ENCODE data around the gene GPX7.

GPX7 gene

DNA sequence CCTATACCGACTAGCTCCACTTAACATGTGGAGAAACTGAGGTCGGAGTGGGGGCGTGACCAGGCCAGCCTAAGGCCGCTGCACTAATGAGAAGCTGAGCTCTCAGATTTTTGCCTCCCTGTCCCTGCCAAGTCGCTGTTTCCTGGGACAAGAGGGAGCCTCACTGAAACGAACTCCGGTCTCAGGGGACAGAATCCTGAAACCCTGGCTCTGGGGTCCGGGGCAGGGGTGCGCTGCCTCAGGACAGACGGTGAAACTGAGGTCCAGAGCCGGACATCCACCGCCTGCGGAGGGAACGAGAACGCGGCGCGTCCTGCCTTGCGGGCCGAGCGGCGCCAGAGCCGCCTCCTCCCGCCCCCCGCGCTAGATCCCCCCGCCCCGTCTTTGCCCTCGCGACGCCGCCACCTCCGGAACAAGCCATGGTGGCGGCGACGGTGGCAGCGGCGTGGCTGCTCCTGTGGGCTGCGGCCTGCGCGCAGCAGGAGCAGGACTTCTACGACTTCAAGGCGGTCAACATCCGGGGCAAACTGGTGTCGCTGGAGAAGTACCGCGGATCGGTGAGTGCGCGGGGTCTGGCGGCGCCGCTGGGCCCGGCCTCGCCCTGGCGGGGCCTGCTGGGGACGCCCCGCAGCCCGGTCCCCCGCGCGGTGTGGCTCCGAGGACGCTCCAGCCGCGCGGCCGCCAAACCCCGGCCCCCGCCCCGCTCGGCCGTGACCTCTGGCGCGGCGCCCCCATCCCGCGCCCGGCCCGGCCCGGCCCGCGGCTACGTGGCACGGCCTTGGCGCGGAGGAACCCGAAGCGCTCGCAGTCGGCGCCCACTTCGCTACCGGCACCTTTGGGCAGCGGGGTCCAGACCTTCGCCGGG lies at the start of gene GPX7:
Gene GPX7, plus strand, starts transcription at position 381 of the 865 bp plus-strand sequence. Its CDS starts 39 bp downstream, at position 420.
- no peaks in the 10 kb centered on the region for H3K9me3 ChIP-seq (ENCODE audit: control insufficient read depth in 1 of 2, low read length in 2 of 2)
- H3K27me3 ChIP-seq (ENCODE audit: control insufficient read depth in 1 of 2, insufficient read depth in 2 of 2, low read length in 2 of 2): no peaks in the 10 kb centered on the region
- peak within 1 kb of the TSS; percentile 65 to 68 for H3K4me3 ChIP-seq (ENCODE audit: low read depth in 1 of 2, low read length in 2 of 2)
- H3K27ac ChIP-seq (ENCODE audit: low read depth, low read length): no peak within 1 kb of the TSS
- peaks cover 0 to 24% of the 10 kb centered on the region in 2 donors for H3K4me1 ChIP-seq (ENCODE audit: control insufficient read depth in 1 of 2, insufficient read depth in 2 of 2, low read length in 2 of 2)
- peaks cover 0 to 9% of the 10 kb centered on the region in 2 donors for H3K36me3 ChIP-seq (ENCODE audit: control insufficient read depth in 1 of 2, insufficient read depth in 2 of 2, low read length in 2 of 2)
- peak within 1 kb of the TSS; percentile 50 to 63 for H3K9ac ChIP-seq (ENCODE audit: low read depth in 1 of 2, low read length in 2 of 2)

DNA sequence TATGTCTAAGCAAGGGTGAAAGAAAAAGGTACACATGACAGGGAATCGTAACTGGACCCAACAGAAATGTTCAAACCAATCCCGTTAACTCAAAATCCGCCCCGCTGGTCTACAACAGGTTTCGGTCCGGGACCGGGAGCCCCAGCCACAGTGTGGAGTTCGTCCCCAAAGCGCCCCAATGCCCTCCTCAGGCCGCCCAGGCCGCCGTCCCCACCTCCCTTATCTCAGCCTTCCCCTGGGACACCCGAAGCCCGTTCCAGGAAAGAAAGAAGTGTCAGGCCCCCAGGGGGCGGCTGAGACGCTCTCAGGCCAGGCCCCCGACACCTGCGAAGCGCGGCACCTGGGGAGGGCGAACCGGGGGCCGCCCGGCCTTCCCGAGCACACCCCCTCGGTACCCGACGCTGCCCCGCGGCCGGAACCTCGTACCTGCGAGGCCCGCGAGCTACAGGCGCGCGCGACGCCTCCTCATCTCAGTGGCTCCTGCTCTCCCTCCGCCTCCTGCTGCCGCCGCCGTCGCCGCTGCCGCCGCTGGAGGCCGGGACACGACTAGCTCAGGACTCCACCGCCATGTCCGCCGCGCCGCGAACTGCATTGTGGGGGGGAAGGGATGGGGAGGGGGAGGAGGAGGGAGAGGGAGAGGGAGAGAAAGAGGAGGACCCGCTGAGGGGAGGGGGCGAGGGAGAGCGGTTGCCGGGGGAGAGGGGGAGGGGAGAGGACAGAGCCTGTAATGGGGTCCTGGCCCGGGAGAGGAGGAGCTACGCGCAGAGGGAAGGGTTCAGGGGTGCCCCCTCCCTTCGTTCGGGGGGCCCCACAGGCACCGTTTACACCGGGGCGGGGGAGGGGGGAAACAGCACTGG lies 49.4 kb upstream of the GPX7 start, which contains the start of gene TUT4:
Gene TUT4, minus strand, starts transcription at position 588 of the 857 bp plus-strand sequence. CDS start 26,812 bp downstream, outside the sequence.
- Histone ChIP-seq H3K4me1 (ENCODE audit: control insufficient read depth in 1 of 2, insufficient read depth in 2 of 2, low read length in 2 of 2) (peaks cover 6 to 20% of the 10 kb centered on the region in 2 donors), H3K27me3 (ENCODE audit: control insufficient read depth in 1 of 2, insufficient read depth in 2 of 2, low read length in 2 of 2) (no peaks in the 10 kb centered on the region), H3K9me3 (ENCODE audit: control insufficient read depth in 1 of 2, low read length in 2 of 2) (no peaks in the 10 kb centered on the region), H3K27ac (ENCODE audit: low read depth, low read length) (peak within 1 kb of the TSS; percentile 61), H3K9ac (ENCODE audit: low read depth in 1 of 2, low read length in 2 of 2) (peak within 1 kb of the TSS; percentile 80 to 86), H3K36me3 (ENCODE audit: control insufficient read depth in 1 of 2, insufficient read depth in 2 of 2, low read length in 2 of 2) (no peaks in the 10 kb centered on the region), H3K4me3 (ENCODE audit: low read depth in 1 of 2, low read length in 2 of 2) (peak within 1 kb of the TSS; percentile 75 to 84)

DNA sequence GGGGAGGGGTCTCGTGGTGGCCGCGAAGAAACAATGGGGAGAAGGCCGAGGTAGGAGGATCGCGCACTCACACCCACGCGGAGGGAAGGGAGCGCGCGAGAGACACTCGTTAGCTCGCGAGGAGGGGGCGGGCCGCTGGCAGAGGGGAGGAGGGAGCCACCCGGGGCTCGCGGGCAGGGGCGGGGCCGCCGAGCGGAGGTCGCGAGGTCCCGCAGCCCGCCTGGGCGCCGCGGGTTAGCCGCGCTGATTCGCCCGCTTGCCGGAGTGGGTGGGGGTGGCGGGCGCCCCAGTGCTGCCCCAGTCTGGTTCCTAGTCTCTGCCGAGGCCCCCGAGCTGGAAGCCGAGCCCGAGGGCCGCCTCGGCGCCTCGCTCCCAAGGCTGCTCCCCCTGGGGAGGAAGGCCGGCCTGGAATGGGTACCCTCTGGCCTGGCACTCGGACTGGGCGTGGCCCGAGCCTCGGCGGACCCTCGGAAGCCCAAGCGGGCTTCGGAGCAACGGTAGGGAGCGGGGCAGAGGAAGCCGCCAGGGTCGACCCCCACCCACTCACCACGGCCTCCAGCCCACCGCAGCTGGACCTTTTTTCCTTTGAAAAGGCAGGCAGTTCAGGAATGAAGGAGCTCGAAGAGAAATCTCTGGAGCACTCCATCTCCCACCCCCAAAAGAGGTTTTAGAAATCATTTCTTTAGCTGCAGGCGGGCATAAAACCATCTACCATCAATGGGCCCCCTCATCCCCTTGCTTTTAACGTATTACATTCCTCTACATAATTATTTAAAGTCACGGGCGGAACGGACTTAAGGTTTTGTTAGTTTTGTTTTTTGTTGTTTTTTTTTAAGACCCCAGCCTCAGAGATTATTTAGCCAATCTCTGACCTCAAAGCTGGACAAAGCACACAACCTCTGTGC lies 48.6 kb upstream of the GPX7 start:
- no peaks in the 10 kb centered on the region for H3K27me3 ChIP-seq (ENCODE audit: control insufficient read depth in 1 of 2, insufficient read depth in 2 of 2, low read length in 2 of 2)
- H3K27ac ChIP-seq (ENCODE audit: low read depth, low read length): peak overlapping the region; percentile 61
- peak overlapping the region; percentile 80 to 86 for H3K9ac ChIP-seq (ENCODE audit: low read depth in 1 of 2, low read length in 2 of 2)

DNA sequence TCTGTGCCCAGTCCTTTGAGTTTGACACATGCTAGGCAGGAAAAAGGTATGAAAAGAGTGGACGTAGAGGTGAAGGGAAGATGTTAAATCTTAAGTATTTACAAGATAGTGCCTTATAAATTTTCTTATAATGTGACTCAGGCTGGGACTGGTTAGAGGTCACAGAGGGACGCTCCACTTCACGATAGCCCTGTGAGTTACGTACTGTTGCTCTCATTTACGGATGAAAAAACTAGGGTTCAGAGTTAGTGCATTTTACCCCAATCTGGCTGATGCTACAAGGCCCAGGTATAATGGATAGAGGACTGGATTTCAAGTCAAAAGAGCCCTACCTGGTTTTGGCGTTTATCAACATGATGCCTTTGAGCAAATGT lies 47.9 kb upstream of the GPX7 start:
- H3K9ac ChIP-seq (ENCODE audit: low read depth in 1 of 2, low read length in 2 of 2): peak overlapping the region in 1 of 2 donors; percentile 86
- no peak overlapping the region for H3K27ac ChIP-seq (ENCODE audit: low read depth, low read length)
- no peaks in the 10 kb centered on the region for H3K27me3 ChIP-seq (ENCODE audit: control insufficient read depth in 1 of 2, insufficient read depth in 2 of 2, low read length in 2 of 2)
- H3K4me3 ChIP-seq (ENCODE audit: low read depth in 1 of 2, low read length in 2 of 2): no peak overlapping the region
- H3K4me1 ChIP-seq (ENCODE audit: control insufficient read depth in 1 of 2, insufficient read depth in 2 of 2, low read length in 2 of 2): peaks cover 6 to 20% of the 10 kb centered on the region in 2 donors
- H3K9me3 ChIP-seq (ENCODE audit: control insufficient read depth in 1 of 2, low read length in 2 of 2): no peaks in the 10 kb centered on the region
- H3K36me3 ChIP-seq (ENCODE audit: control insufficient read depth in 1 of 2, insufficient read depth in 2 of 2, low read length in 2 of 2): no peaks in the 10 kb centered on the region

More for the DNA sequence above, 48.6 kb upstream of the GPX7 start:
- Histone ChIP-seq H3K9me3 (ENCODE audit: control insufficient read depth in 1 of 2, low read length in 2 of 2) (no peaks in the 10 kb centered on the region), H3K36me3 (ENCODE audit: control insufficient read depth in 1 of 2, insufficient read depth in 2 of 2, low read length in 2 of 2) (no peaks in the 10 kb centered on the region), H3K4me3 (ENCODE audit: low read depth in 1 of 2, low read length in 2 of 2) (peak overlapping the region; percentile 75 to 84), H3K4me1 (ENCODE audit: control insufficient read depth in 1 of 2, insufficient read depth in 2 of 2, low read length in 2 of 2) (peaks cover 6 to 20% of the 10 kb centered on the region in 2 donors)

DNA sequence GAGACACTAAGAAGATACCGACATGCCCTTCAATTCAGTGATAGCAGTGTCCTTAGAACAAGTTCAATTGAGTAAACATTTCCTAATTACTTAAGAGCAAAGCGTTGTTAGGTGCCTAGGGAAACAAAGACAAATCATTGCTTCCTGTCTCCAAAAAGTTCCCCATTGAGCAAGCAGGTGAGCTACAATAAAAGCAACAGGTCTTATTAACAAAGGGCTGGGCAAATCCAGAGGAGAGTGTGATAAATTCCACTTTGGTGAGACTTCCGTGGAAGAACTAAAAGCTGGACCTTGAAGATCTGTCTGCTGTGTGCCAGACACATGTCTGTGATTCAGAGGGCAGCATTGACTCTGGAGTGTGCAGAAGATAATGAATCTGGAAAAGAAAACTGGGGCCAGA lies 47.4 kb upstream of the GPX7 start:
- no peak overlapping the region for H3K27ac ChIP-seq (ENCODE audit: low read depth, low read length)

DNA sequence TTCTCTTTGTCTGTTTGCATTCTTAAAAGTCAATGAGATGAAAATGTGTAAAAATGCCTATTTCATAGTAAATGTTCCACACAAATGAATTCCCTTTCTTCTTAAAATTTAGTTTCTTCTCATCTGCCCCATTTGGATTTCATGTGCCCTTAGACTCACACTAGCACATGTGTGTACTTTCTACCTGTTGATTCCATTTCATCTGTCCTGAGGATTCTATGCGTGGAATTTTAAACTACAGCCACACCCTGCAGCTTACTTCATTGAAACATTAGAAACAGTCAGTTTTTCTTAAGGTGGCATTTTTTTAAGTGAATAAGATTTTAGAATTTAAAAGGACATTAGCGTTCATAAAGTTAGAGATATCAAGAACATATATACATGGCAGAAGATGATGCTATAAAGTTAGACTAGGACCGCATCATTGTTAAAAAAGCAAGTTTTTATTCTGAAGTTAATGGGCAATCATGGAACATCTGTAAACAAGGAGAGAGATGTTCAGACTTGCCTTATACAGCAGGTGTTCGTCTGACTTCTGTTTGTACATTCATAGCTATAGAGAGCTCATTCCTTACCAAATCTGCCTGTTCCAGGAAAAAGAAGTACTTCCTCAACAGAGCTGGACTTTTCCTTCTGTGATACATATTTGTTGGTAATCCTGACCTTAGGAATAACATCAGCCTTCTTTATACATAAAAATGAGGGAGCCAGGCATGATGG lies 45.4 kb upstream of the GPX7 start:
- peaks cover 3 to 10% of the 10 kb centered on the region in 2 donors for H3K4me1 ChIP-seq (ENCODE audit: control insufficient read depth in 1 of 2, insufficient read depth in 2 of 2, low read length in 2 of 2)

More for the DNA sequence above, 47.4 kb upstream of the GPX7 start:
- no peak overlapping the region for H3K4me3 ChIP-seq (ENCODE audit: low read depth in 1 of 2, low read length in 2 of 2)
- no peak overlapping the region for H3K9ac ChIP-seq (ENCODE audit: low read depth in 1 of 2, low read length in 2 of 2)
- H3K36me3 ChIP-seq (ENCODE audit: control insufficient read depth in 1 of 2, insufficient read depth in 2 of 2, low read length in 2 of 2): no peaks in the 10 kb centered on the region
- H3K9me3 ChIP-seq (ENCODE audit: control insufficient read depth in 1 of 2, low read length in 2 of 2): no peaks in the 10 kb centered on the region
- no peaks in the 10 kb centered on the region for H3K27me3 ChIP-seq (ENCODE audit: control insufficient read depth in 1 of 2, insufficient read depth in 2 of 2, low read length in 2 of 2)
- H3K4me1 ChIP-seq (ENCODE audit: control insufficient read depth in 1 of 2, insufficient read depth in 2 of 2, low read length in 2 of 2): peaks cover 6 to 20% of the 10 kb centered on the region in 2 donors

DNA sequence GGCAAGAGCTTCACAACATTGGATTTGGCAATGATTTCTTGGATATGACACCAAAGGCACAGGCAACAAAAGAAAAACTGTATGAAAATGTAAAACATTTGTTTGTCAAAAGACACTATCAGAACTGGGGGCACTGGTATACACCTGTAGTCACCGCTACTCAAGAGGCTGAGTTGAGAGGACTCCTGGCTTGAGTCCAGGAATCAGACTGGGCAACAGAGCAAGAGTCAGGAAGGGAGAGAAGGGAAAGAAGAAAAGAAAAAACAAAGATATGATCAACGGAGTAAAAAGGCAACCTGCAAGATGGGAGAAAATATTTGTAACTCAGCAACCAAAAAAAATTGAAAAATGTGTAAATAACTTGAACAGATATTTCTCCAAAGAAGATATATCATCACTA lies 43.2 kb upstream of the GPX7 start:
- Histone ChIP-seq H3K9me3 (ENCODE audit: control insufficient read depth in 1 of 2, low read length in 2 of 2) (no peaks in the 10 kb centered on the region), H3K27me3 (ENCODE audit: control insufficient read depth in 1 of 2, insufficient read depth in 2 of 2, low read length in 2 of 2) (no peaks in the 10 kb centered on the region), H3K4me3 (ENCODE audit: low read depth in 1 of 2, low read length in 2 of 2) (no peak overlapping the region), H3K36me3 (ENCODE audit: control insufficient read depth in 1 of 2, insufficient read depth in 2 of 2, low read length in 2 of 2) (no peaks in the 10 kb centered on the region), H3K9ac (ENCODE audit: low read depth in 1 of 2, low read length in 2 of 2) (no peak overlapping the region), H3K4me1 (ENCODE audit: control insufficient read depth in 1 of 2, insufficient read depth in 2 of 2, low read length in 2 of 2) (peaks cover 0 to 7% of the 10 kb centered on the region in 2 donors), H3K27ac (ENCODE audit: low read depth, low read length) (no peak overlapping the region)

More for the DNA sequence above, 45.4 kb upstream of the GPX7 start:
- no peak overlapping the region for H3K4me3 ChIP-seq (ENCODE audit: low read depth in 1 of 2, low read length in 2 of 2)
- H3K9me3 ChIP-seq (ENCODE audit: control insufficient read depth in 1 of 2, low read length in 2 of 2): no peaks in the 10 kb centered on the region
- H3K27me3 ChIP-seq (ENCODE audit: control insufficient read depth in 1 of 2, insufficient read depth in 2 of 2, low read length in 2 of 2): no peaks in the 10 kb centered on the region
- no peak overlapping the region for H3K27ac ChIP-seq (ENCODE audit: low read depth, low read length)
- no peaks in the 10 kb centered on the region for H3K36me3 ChIP-seq (ENCODE audit: control insufficient read depth in 1 of 2, insufficient read depth in 2 of 2, low read length in 2 of 2)
- H3K9ac ChIP-seq (ENCODE audit: low read depth in 1 of 2, low read length in 2 of 2): no peak overlapping the region

DNA sequence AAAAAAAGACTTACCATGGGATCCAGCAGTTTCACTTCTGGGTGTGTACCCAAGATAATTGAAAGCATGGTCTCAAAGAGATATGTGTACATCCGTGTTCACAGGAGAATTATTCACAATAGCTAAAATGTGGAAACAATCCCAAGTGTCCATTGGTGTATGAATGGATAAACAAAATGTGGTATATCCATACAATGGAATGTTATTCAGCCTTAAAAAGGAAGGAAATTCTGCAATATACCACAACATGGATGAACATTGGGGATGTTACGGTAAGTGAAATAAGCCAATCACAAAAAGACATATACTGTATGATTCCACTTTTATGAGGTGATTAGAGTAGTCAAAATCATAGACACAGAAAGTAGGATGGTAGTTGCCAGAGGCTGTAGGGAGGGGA lies 42.3 kb upstream of the GPX7 start:
- no peaks in the 10 kb centered on the region for H3K36me3 ChIP-seq (ENCODE audit: control insufficient read depth in 1 of 2, insufficient read depth in 2 of 2, low read length in 2 of 2)
- no peak overlapping the region for H3K4me3 ChIP-seq (ENCODE audit: low read depth in 1 of 2, low read length in 2 of 2)
- no peak overlapping the region for H3K27ac ChIP-seq (ENCODE audit: low read depth, low read length)
- H3K27me3 ChIP-seq (ENCODE audit: control insufficient read depth in 1 of 2, insufficient read depth in 2 of 2, low read length in 2 of 2): no peaks in the 10 kb centered on the region
- H3K4me1 ChIP-seq (ENCODE audit: control insufficient read depth in 1 of 2, insufficient read depth in 2 of 2, low read length in 2 of 2): no peaks in the 10 kb centered on the region
- no peak overlapping the region for H3K9ac ChIP-seq (ENCODE audit: low read depth in 1 of 2, low read length in 2 of 2)
- no peaks in the 10 kb centered on the region for H3K9me3 ChIP-seq (ENCODE audit: control insufficient read depth in 1 of 2, low read length in 2 of 2)

DNA sequence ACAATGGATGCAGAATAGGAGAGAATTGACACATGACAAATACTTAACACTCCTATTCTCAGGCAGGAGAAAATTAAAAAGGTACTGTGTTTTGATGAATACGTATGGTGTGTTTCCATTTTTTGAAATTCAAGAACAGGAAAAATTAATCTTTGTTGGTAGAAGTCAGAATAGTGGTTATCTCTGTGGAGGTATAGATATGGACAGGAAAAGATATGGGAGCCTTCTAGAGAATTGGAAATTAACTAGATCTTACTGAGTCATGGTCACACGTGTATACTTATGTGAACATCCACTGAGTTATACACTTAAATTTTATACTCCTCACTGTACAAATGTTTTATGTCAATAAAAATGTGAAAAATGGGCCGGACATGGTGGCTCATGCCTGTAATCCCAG lies 39.4 kb upstream of the GPX7 start:
- Histone ChIP-seq H3K27ac (ENCODE audit: low read depth, low read length) (no peak overlapping the region), H3K36me3 (ENCODE audit: control insufficient read depth in 1 of 2, insufficient read depth in 2 of 2, low read length in 2 of 2) (no peaks in the 10 kb centered on the region), H3K27me3 (ENCODE audit: control insufficient read depth in 1 of 2, insufficient read depth in 2 of 2, low read length in 2 of 2) (no peaks in the 10 kb centered on the region), H3K9me3 (ENCODE audit: control insufficient read depth in 1 of 2, low read length in 2 of 2) (no peaks in the 10 kb centered on the region), H3K4me1 (ENCODE audit: control insufficient read depth in 1 of 2, insufficient read depth in 2 of 2, low read length in 2 of 2) (no peaks in the 10 kb centered on the region), H3K9ac (ENCODE audit: low read depth in 1 of 2, low read length in 2 of 2) (no peak overlapping the region), H3K4me3 (ENCODE audit: low read depth in 1 of 2, low read length in 2 of 2) (no peak overlapping the region)

Measured in duodenal mucosa (tissue), 2 donors.